Neural cell (in vitro differentiated cells): Measurements from ENCODE around the gene SLCO1A2. TPM values are rescaled to one million over a fixed set of nuclear protein-coding genes. Genes with fewer than 3 reads are reported as not detected.

Experiments used
- H2AFZ ChIP-seq: fragments of 200-600, 300-800 bp; sonication (generic), shearing (Covaris generic); 2 replicates; pipeline ENCODE4 v1.6.0; 2014; ENCODE audit warnings: low read depth, mild to moderate bottlenecking, antibody characterized with exemption, low read length, moderate library complexity
- H3F3A ChIP-seq: fragments of 200-600 bp; shearing (Covaris generic); 2 replicates; pipeline ENCODE4 v1.6.1; 2016; ENCODE audit warnings: mild to moderate bottlenecking, moderate library complexity, mixed read lengths, antibody characterized with exemption, low read length; ENCODE audit not compliant: insufficient read depth, poor library complexity, severe bottlenecking
- H3K27ac ChIP-seq: fragments of 200-600, 300-800 bp; sonication (generic), shearing (Covaris generic); 2 replicates; pipeline ENCODE4 v1.5.1; 2014; ENCODE audit warnings: mild to moderate bottlenecking, low read length, moderate library complexity
- H3K27me3 ChIP-seq: fragments of 300-800, 200-600 bp; sonication (generic), shearing (Covaris generic); 2 replicates; pipeline ENCODE4 v1.6.0; 2014; ENCODE audit warnings: mild to moderate bottlenecking, low read depth, low read length, moderate library complexity; ENCODE audit not compliant: insufficient read depth
- H3K36me3 ChIP-seq: fragments of 300-800, 200-600 bp; sonication (generic), shearing (Covaris generic); 2 replicates; pipeline ENCODE4 v1.5.1; 2014; ENCODE audit warnings: mild to moderate bottlenecking, antibody characterized with exemption, low read length, moderate library complexity; ENCODE audit not compliant: insufficient read depth
- H3K4me2 ChIP-seq: fragments of 300-800, 200-600 bp; sonication (generic), shearing (Covaris generic); 2 replicates; pipeline ENCODE4 v1.6.0; 2014; ENCODE audit warnings: mild to moderate bottlenecking, low read length
- H3K4me3 ChIP-seq: fragments of 300-800, 200-600 bp; sonication (generic), shearing (Covaris generic); 2 replicates; pipeline ENCODE4 v1.5.1; 2014; ENCODE audit warnings: mild to moderate bottlenecking, low read length, moderate library complexity
- H3K79me2 ChIP-seq: fragments of 200-600 bp; shearing (Covaris generic); replicated peaks from 2 replicates; pipeline ENCODE4 v1.6.0; 2014; ENCODE audit warnings: mild to moderate bottlenecking, low read length, moderate library complexity; ENCODE audit not compliant: insufficient read depth
- H3K9ac ChIP-seq: fragments of 300-800, 200-600 bp; sonication (generic), shearing (Covaris generic); 2 replicates; pipeline ENCODE4 v1.6.1; 2016; ENCODE audit warnings: mild to moderate bottlenecking, low read length, mixed read lengths
- H3K9me2 ChIP-seq: fragments of 200-600 bp; shearing (Covaris generic); 2 replicates; pipeline ENCODE4 v1.6.1; 2016; ENCODE audit warnings: mild to moderate bottlenecking, low read length, mixed read lengths; ENCODE audit not compliant: insufficient read depth
- H3K9me3 ChIP-seq: fragments of 200-600, 300-800 bp; sonication (generic), shearing (Covaris generic); 2 replicates; pipeline ENCODE4 v1.6.1; 2016; ENCODE audit warnings: mild to moderate bottlenecking, mixed run types, low read length, moderate library complexity, mixed read lengths
- H4K20me1 ChIP-seq: fragments of 200-600 bp; shearing (Covaris generic); 2 replicates; pipeline ENCODE4 v1.6.1; 2016; ENCODE audit warnings: mild to moderate bottlenecking, mixed run types; ENCODE audit not compliant: insufficient read depth
- CTCF ChIP-seq: fragments of 450-650 bp; IDR thresholded peaks from 2 replicates; pipeline ENCODE4 v1.5.1; 2014; ENCODE audit warnings: antibody characterized with exemption, mild to moderate bottlenecking, moderate library complexity; ENCODE audit not compliant: poor library complexity, severe bottlenecking
- EP300 ChIP-seq: fragments of 450-650 bp; conservative IDR thresholded peaks from 2 replicates; pipeline ENCODE4 v1.6.1; 2014; ENCODE audit warnings: antibody characterized with exemption, mild to moderate bottlenecking, moderate library complexity; ENCODE audit not compliant: poor library complexity, severe bottlenecking
- EZH2 ChIP-seq: fragments of 200-600, 300-800 bp; shearing (Covaris generic), sonication (generic); IDR thresholded peaks from 2 replicates; pipeline ENCODE4 v1.6.1; 2014; ENCODE audit warnings: antibody characterized with exemption, low read length, borderline replicate concordance, mild to moderate bottlenecking; ENCODE audit not compliant: insufficient read depth, poor library complexity, severe bottlenecking
- MXI1 ChIP-seq: fragments of 450-650 bp; conservative IDR thresholded peaks from 2 replicates; pipeline ENCODE4 v1.6.1; 2014; ENCODE audit warnings: antibody characterized with exemption, mild to moderate bottlenecking; ENCODE audit not compliant: poor library complexity, severe bottlenecking
- POLR2AphosphoS5 ChIP-seq: IDR thresholded peaks from 2 replicates; pipeline ENCODE4 v1.6.1; 2012
- RAD21 ChIP-seq: fragments of 450-650 bp; conservative IDR thresholded peaks from 2 replicates; pipeline ENCODE4 v1.6.1; 2014; ENCODE audit warnings: antibody characterized with exemption, mild to moderate bottlenecking, moderate library complexity
- REST ChIP-seq: IDR thresholded peaks from 2 replicates; pipeline ENCODE4 v1.6.1; 2012; ENCODE audit warnings: borderline replicate concordance
- SMC3 ChIP-seq: fragments of 450-650 bp; conservative IDR thresholded peaks from 2 replicates; pipeline ENCODE4 v1.6.1; 2014; ENCODE audit warnings: antibody characterized with exemption, mild to moderate bottlenecking, moderate library complexity; ENCODE audit not compliant: poor library complexity
- TAF1 ChIP-seq: IDR thresholded peaks from 2 replicates; pipeline ENCODE4 v1.6.1; 2012; ENCODE audit warnings: low read depth
- polyA plus RNA-seq: library from polyadenylated mRNA; depleted of rRNA; stranded (reverse); fragments of >200 nt; gene quantifications from 2 replicates; pipeline ENCODE4 v1.2.3, GENCODE V29; 2014

The SLCO1A2 gene
- polyA plus RNA-seq, 1 donor from 2014 or later = not detected

GRCh38 chr12:21239866-21240265 is 94.9 kb downstream of the SLCO1A2 start:
- no peaks in the 10 kb centered on the region for H3K9me2 ChIP-seq
- no peaks in the 10 kb centered on the region for H3F3A ChIP-seq
- H4K20me1 ChIP-seq = no peaks in the 10 kb centered on the region
- no peaks in the 10 kb centered on the region for H3K79me2 ChIP-seq
- no peaks in the 10 kb centered on the region for H3K36me3 ChIP-seq
- H3K9me3 ChIP-seq = no peaks in the 10 kb centered on the region
- TF ChIP-seq POLR2AphosphoS5 (no peak), EZH2 (no peak), MXI1 (no peak), REST (no peak), TAF1 (no peak), EP300 (no peak), RAD21 (no peak), SMC3 (no peak), CTCF (no peak)
- H3K4me2 ChIP-seq = no peak overlapping the region
- no peak overlapping the region for H3K4me3 ChIP-seq
- H2AFZ ChIP-seq = no peak overlapping the region
- H3K9ac ChIP-seq = no peak overlapping the region
- no peaks in the 10 kb centered on the region for H3K27me3 ChIP-seq
- no peak overlapping the region for H3K27ac ChIP-seq

- Histone ChIP-seq H3K4me2 (no peak overlapping the region), H4K20me1 (no peaks in the 10 kb centered on the region), H3F3A (no peaks in the 10 kb centered on the region), H3K27me3 (no peaks in the 10 kb centered on the region), H3K9me2 (no peaks in the 10 kb centered on the region), H2AFZ (no peak overlapping the region), H3K9ac (no peak overlapping the region), H3K4me3 (no peak overlapping the region), H3K27ac (no peak overlapping the region), H3K9me3 (no peaks in the 10 kb centered on the region), H3K79me2 (no peaks in the 10 kb centered on the region), H3K36me3 (no peaks in the 10 kb centered on the region)
- TF ChIP-seq MXI1 (no peak), TAF1 (no peak), SMC3 (no peak), REST (no peak), POLR2AphosphoS5 (no peak), EP300 (no peak), CTCF (no peak), RAD21 (no peak), EZH2 (no peak)
Observed at GRCh38 chr12:21234395-21234794, 100.3 kb downstream of the SLCO1A2 start.
